HG03460 (cell line): ENCODE data around the gene TRIM47.
"Not testable (repeated sequence)": the region's sequence is repeated elsewhere in the genome, so short reads cannot be mapped to it uniquely, and the experiment has no call there.

Experiments
- ATAC-seq: cut with Tn5 transposase; IDR thresholded peaks from one replicate; pipeline ENCODE4 v1.9.1; 2021; ENCODE audit not compliant: unreplicated experiment

The TRIM47 gene

GRCh38 chr17:75872434-75873351 is 5.7 kb downstream of the TRIM47 start:
- ATAC-seq: no peak

- not testable (repeated sequence) for ATAC-seq
Measured at GRCh38 chr17:75870228-75870627, 8.2 kb downstream of the TRIM47 start.

- no peak for ATAC-seq
Measured at GRCh38 chr17:75869282-75870141, 8.9 kb downstream of the TRIM47 start.

GRCh38 chr17:75868730-75869281 is 9.6 kb downstream of the TRIM47 start:
- not testable (repeated sequence) for ATAC-seq

GRCh38 chr17:75865404-75866188 is 12.8 kb downstream of the TRIM47 start:
- not testable (repeated sequence) for ATAC-seq

GRCh38 chr17:75864887-75865286 is 13.5 kb downstream of the TRIM47 start:
- ATAC-seq: peak; percentile 20

- ATAC-seq: peak; percentile 85
Measured at GRCh38 chr17:75864448-75864871, 13.9 kb downstream of the TRIM47 start.

- no peak for ATAC-seq
Measured at GRCh38 chr17:75861927-75862317, 16.5 kb downstream of the TRIM47 start.

GRCh38 chr17:75859358-75859757 is 19.0 kb downstream of the TRIM47 start:
- ATAC-seq: not testable (repeated sequence)

GRCh38 chr17:75856062-75856756 is 22.2 kb downstream of the TRIM47 start:
- peak; percentile 35 for ATAC-seq

GRCh38 chr17:75855310-75856061 is 22.9 kb downstream of the TRIM47 start, which contains the start of gene WBP2:
TSS of gene WBP2 (minus strand) at chr17:75855335. CDS start at chr17:75855297, 38 bp downstream.
- peak; percentile 84 for ATAC-seq

- no peak for ATAC-seq
Measured at GRCh38 chr17:75854881-75855309, 23.5 kb downstream of the TRIM47 start.

GRCh38 chr17:75854101-75854748 is 24.2 kb downstream of the TRIM47 start:
- no peak for ATAC-seq

- no peak for ATAC-seq
Measured at GRCh38 chr17:75853433-75853832, 24.9 kb downstream of the TRIM47 start.

- ATAC-seq: not testable (repeated sequence)
Measured at GRCh38 chr17:75851693-75851991, 26.7 kb downstream of the TRIM47 start.

GRCh38 chr17:75850928-75851692 is 27.3 kb downstream of the TRIM47 start:
- ATAC-seq: no peak

- ATAC-seq: no peak
Measured at GRCh38 chr17:75849724-75850123, 28.7 kb downstream of the TRIM47 start.

- no peak for ATAC-seq
Measured at GRCh38 chr17:75849279-75849646, 29.1 kb downstream of the TRIM47 start.
